Ishikawa (cell line): ENCODE data around the gene INO80C.

Experiments
- CEBPB ChIP-seq: IDR thresholded peaks from 2 replicates; pipeline ENCODE4 v1.6.1; 2012
- CREB1 ChIP-seq: IDR thresholded peaks from 2 replicates; pipeline ENCODE4 v1.6.1; 2012; ENCODE audit warnings: low read depth
- EGR1 ChIP-seq: IDR thresholded peaks from 2 replicates; pipeline ENCODE4 v1.6.1; 2012
- EP300 ChIP-seq: IDR thresholded peaks from 2 replicates; pipeline ENCODE4 v1.6.1; 2012; ENCODE audit warnings: borderline replicate concordance
- FOXM1 ChIP-seq: IDR thresholded peaks from 2 replicates; pipeline ENCODE4 v1.6.1; 2012; ENCODE audit warnings: low read depth, borderline replicate concordance
- NFIC ChIP-seq: IDR thresholded peaks from 2 replicates; pipeline ENCODE4 v1.6.1; 2012
- RAD21 ChIP-seq: IDR thresholded peaks from 2 replicates; pipeline ENCODE4 v1.6.1; 2012; ENCODE audit warnings: low read depth
- TAF1 ChIP-seq: IDR thresholded peaks from 2 replicates; pipeline ENCODE4 v1.6.1; 2012; ENCODE audit warnings: low read depth, mild to moderate bottlenecking
- TCF12 ChIP-seq: IDR thresholded peaks from 2 replicates; pipeline ENCODE4 v1.6.1; 2012; ENCODE audit warnings: low read depth
- TEAD4 ChIP-seq: IDR thresholded peaks from 2 replicates; pipeline ENCODE4 v1.6.1; 2012
- USF1 ChIP-seq: IDR thresholded peaks from 2 replicates; pipeline ENCODE4 v1.6.1; 2012
- YY1 ChIP-seq: IDR thresholded peaks from 2 replicates; pipeline ENCODE4 v1.6.1; 2012; ENCODE audit warnings: low read depth
- ZBTB7A ChIP-seq: IDR thresholded peaks from 2 replicates; pipeline ENCODE4 v1.6.1; 2012; ENCODE audit warnings: low read depth
- TF ChIP-seq, protein P1 (sequence below): IDR thresholded peaks from 2 replicates; pipeline ENCODE4 v1.6.1; 2012
- TF ChIP-seq, protein P2 (sequence below): IDR thresholded peaks from 2 replicates; pipeline ENCODE4 v1.6.1; 2012; ENCODE audit warnings: low read depth, mild to moderate bottlenecking

INO80C gene

GRCh38 chr18:35533916-35534405 lies 36.2 kb upstream of the INO80C start:
- TF ChIP-seq EP300 (no peak), TCF12 (no peak), RAD21 (no peak), FOXM1 (no peak), EGR1 (no peak), NFIC (no peak), TEAD4 (no peak)

DNA sequence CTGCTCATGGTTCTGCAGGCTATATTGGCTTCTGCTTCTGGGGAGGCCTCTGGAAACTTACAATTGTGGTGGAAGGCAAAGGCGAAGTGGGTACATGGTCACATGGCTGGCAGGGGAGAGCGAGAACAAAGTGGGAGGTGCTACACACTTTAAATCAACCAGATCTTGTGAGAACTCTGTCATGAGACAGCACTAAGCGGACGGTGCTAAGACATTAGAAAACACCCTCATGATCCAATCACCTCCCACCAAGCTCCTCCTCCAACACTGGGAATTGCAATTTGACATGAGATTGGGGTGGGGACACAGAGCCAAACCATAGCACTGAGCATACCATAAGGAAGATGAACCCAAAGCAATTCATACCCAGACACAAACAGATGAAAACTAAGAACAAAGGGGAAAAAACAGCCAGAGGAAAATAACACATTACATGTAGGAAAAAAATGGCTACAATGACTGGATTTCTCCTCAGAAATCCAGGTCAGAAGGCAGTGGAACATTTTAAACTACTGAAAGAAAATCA lies 31.1 kb upstream of the INO80C start:
- no peak for TF ChIP-seq EP300
- TF ChIP-seq, protein P1, sequence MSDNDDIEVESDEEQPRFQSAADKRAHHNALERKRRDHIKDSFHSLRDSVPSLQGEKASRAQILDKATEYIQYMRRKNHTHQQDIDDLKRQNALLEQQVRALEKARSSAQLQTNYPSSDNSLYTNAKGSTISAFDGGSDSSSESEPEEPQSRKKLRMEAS, result no peak
- TF ChIP-seq NFIC, result no peak
- TF ChIP-seq CEBPB, result no peak
- no peak for TF ChIP-seq USF1
- TF ChIP-seq EGR1, result no peak
- no peak for TF ChIP-seq ZBTB7A

GRCh38 chr18:35526495-35527059 lies 28.8 kb upstream of the INO80C start:
- TF ChIP-seq NFIC, result 0 out of 2 replicates have a peak, but pooled peaks have one; percentile 17
- TF ChIP-seq CEBPB, result peak; percentile 86
- TF ChIP-seq, protein P1, result no peak

GRCh38 chr18:35525795-35526494 lies 28.2 kb upstream of the INO80C start:
- no peak for TF ChIP-seq FOXM1
- no peak for TF ChIP-seq RAD21
- TF ChIP-seq NFIC, result no peak
- TF ChIP-seq USF1, result no peak

DNA sequence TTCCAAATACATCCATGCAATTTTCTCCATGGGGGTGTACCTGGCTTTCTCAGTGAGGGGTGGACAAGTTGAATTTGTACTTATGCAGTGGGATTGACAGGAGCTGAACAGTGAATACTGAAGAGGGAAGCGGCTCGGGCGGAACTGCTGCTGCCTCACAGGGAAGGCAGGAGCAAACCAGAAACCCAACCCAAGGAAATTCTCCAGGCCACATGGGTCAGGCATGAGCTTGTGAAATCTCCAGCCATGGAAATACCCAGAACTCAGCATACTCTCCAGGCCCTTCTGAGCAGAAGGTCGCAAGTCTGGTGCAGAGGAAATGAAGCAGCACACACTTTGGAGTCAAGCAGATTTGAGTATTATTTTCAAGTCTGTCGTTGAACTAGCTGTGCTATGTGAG lies 26.5 kb upstream of the INO80C start:
- TF ChIP-seq TEAD4 (no peak), EP300 (no peak), YY1 (no peak), ZBTB7A (no peak), USF1 (no peak), CEBPB (no peak), FOXM1 (no peak), TAF1 (no peak), EGR1 (no peak)
- TF ChIP-seq, protein P2, sequence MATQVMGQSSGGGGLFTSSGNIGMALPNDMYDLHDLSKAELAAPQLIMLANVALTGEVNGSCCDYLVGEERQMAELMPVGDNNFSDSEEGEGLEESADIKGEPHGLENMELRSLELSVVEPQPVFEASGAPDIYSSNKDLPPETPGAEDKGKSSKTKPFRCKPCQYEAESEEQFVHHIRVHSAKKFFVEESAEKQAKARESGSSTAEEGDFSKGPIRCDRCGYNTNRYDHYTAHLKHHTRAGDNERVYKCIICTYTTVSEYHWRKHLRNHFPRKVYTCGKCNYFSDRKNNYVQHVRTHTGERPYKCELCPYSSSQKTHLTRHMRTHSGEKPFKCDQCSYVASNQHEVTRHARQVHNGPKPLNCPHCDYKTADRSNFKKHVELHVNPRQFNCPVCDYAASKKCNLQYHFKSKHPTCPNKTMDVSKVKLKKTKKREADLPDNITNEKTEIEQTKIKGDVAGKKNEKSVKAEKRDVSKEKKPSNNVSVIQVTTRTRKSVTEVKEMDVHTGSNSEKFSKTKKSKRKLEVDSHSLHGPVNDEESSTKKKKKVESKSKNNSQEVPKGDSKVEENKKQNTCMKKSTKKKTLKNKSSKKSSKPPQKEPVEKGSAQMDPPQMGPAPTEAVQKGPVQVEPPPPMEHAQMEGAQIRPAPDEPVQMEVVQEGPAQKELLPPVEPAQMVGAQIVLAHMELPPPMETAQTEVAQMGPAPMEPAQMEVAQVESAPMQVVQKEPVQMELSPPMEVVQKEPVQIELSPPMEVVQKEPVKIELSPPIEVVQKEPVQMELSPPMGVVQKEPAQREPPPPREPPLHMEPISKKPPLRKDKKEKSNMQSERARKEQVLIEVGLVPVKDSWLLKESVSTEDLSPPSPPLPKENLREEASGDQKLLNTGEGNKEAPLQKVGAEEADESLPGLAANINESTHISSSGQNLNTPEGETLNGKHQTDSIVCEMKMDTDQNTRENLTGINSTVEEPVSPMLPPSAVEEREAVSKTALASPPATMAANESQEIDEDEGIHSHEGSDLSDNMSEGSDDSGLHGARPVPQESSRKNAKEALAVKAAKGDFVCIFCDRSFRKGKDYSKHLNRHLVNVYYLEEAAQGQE, result no peak
- TF ChIP-seq, protein P1, result no peak

- TF ChIP-seq RAD21, result no peak
- TF ChIP-seq YY1, result no peak
- TF ChIP-seq TAF1, result no peak
- TF ChIP-seq EGR1, result no peak
Observed at GRCh38 chr18:35522130-35522959, 24.6 kb upstream of the INO80C start.

DNA sequence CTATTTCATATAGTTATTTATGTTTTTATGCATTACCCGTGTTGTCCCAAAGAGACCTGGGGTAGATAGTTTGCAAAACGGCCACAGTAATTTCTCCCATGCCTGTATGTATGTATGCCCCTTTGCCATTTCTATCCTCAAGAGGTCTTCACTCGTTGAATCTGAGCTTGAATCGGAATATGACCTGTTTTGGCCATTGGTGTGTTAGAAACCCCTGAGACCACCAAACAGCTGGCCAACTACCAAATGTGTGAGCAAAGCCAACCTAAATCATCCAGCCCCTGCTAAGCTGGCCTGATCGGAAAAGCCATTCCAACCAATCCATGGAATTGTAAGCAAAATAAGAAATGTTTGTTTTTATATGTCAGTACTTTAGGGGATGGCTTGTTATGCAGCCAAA lies 23.4 kb upstream of the INO80C start:
- TF ChIP-seq NFIC (no peak), YY1 (no peak), CREB1 (no peak), EGR1 (no peak), TEAD4 (no peak), ZBTB7A (no peak), USF1 (no peak), TAF1 (no peak)
- TF ChIP-seq, protein P1, result no peak
